ENCODE measurements around the gene ZNF688.
"Not testable (repeated sequence)": the region's sequence is repeated elsewhere in the genome, so short reads cannot be mapped to it uniquely, and the experiment has no call there.

- TF ChIP-seq CTCF (IDR thresholded peaks at IDR 0.05; ENCODE audit: control extremely low read depth in 1 of 3, insufficient read depth in 1 of 3, low read depth in 1 of 3, low read length in 3 of 3); SIN3A (conservative IDR thresholded peaks at IDR 0.05 in 1 of 2, IDR thresholded peaks at IDR 0.05 in 1 of 2; ENCODE audit: low read depth in 1 of 2, low read length in 2 of 2); EZH2 (IDR thresholded peaks at IDR 0.05; ENCODE audit: low read depth, low read length, severe bottlenecking); SP2 (IDR thresholded peaks at IDR 0.05; ENCODE audit: low read length); SAP30 (IDR thresholded peaks at IDR 0.05; ENCODE audit: insufficient read depth, insufficient replicate concordance, low read length); EP300 (IDR thresholded peaks at IDR 0.05; ENCODE audit: borderline replicate concordance in 1 of 2, low read depth in 2 of 2, low read length in 2 of 2); TAF1 (IDR thresholded peaks at IDR 0.05; ENCODE audit: low read depth, low read length); MAX (IDR thresholded peaks at IDR 0.05); CEBPB (IDR thresholded peaks at IDR 0.05; ENCODE audit: low read depth, low read length); JUN (IDR thresholded peaks at IDR 0.05; ENCODE audit: low read depth, low read length); TCF12 (IDR thresholded peaks at IDR 0.05; ENCODE audit: low read depth, low read length); SP1 (IDR thresholded peaks at IDR 0.05; ENCODE audit: low read depth, low read length); TEAD4 (IDR thresholded peaks at IDR 0.05; ENCODE audit: low read depth, low read length): not testable (repeated sequence)
Measured at GRCh38 chr16:30589582-30589981, 18.1 kb upstream of the ZNF688 start.

All from H1 (cell line).